HAP-1 (cell line): ENCODE data around the gene SPRED2.

ENCODE experiments used
- DNase-seq, 2 experiments: peaks; one replicate each; pipeline ENCODE4 v3.0.0-alpha.2; 2016 to 2020; ENCODE audit warnings: low spot score in 2 of 2
- H3K27me3 ChIP-seq: fragments of 250-450 bp; sonication (Bioruptor Pico); 2 replicates; pipeline ENCODE4 v1.5.1; 2020; ENCODE audit warnings: low read depth, mild to moderate bottlenecking, moderate library complexity
- H3K36me3 ChIP-seq: fragments of 250-450 bp; sonication (Bioruptor Pico); replicated peaks from 2 replicates; pipeline ENCODE4 v1.5.1; 2020; ENCODE audit warnings: mild to moderate bottlenecking
- H3K4me1 ChIP-seq: fragments of 250-450 bp; sonication (Bioruptor Pico); 2 replicates; pipeline ENCODE4 v1.5.1; 2020; ENCODE audit warnings: mild to moderate bottlenecking
- H3K4me3 ChIP-seq: fragments of 250-450 bp; sonication (Bioruptor Pico); 2 replicates; pipeline ENCODE4 v1.5.1; 2020; ENCODE audit warnings: mild to moderate bottlenecking, moderate library complexity
- H3K9me3 ChIP-seq: fragments of 250-450 bp; sonication (Bioruptor Pico); 2 replicates; pipeline ENCODE4 v1.5.1; 2020; ENCODE audit warnings: mild to moderate bottlenecking, moderate library complexity
- in situ Hi-C: fragments of 300-500 bp; cut with MboI; formaldehyde crosslinking; loops from 3 replicates; pipeline ENCODE4 v1.14.3; 2020; ENCODE audit warnings: low sequenced_read_pairs, inconsistent platforms, mixed read lengths

The SPRED2 gene

GRCh38 chr2:65369574-65369973, 62.8 kb downstream of the SPRED2 start:
- in situ Hi-C loops, result no loop called here
- Histone ChIP-seq H3K36me3 (no peaks in the 10 kb centered on the region), H3K4me3 (no peak overlapping the region), H3K4me1 (peaks cover 30% of the 10 kb centered on the region), H3K27me3 (no peaks in the 10 kb centered on the region), H3K9me3 (no peaks in the 10 kb centered on the region)
- no peak for DNase-seq

GRCh38 chr2:65368468-65368867, 63.9 kb downstream of the SPRED2 start:
- in situ Hi-C loops, result no loop called here

GRCh38 chr2:65367524-65367923, 64.9 kb downstream of the SPRED2 start:
- no peak overlapping the region for H3K4me3 ChIP-seq
- H3K36me3 ChIP-seq, result no peaks in the 10 kb centered on the region
- no peak for DNase-seq
- in situ Hi-C loops, result no loop called here
- H3K9me3 ChIP-seq, result no peaks in the 10 kb centered on the region
- H3K4me1 ChIP-seq, result peaks cover 40% of the 10 kb centered on the region
- no peaks in the 10 kb centered on the region for H3K27me3 ChIP-seq

More at GRCh38 chr2:65368468-65368867, 63.9 kb downstream of the SPRED2 start:
- Histone ChIP-seq H3K9me3 (no peaks in the 10 kb centered on the region), H3K36me3 (no peaks in the 10 kb centered on the region), H3K4me1 (peaks cover 40% of the 10 kb centered on the region), H3K27me3 (no peaks in the 10 kb centered on the region), H3K4me3 (no peak overlapping the region)
- DNase-seq, result no peak

- H3K36me3 ChIP-seq, result no peaks in the 10 kb centered on the region
- no peaks in the 10 kb centered on the region for H3K9me3 ChIP-seq
- no peaks in the 10 kb centered on the region for H3K27me3 ChIP-seq
- in situ Hi-C loops, result no loop called here
- H3K4me3 ChIP-seq, result no peak overlapping the region
- peaks cover 44% of the 10 kb centered on the region for H3K4me1 ChIP-seq
- DNase-seq, result peak; percentile 55 to 68
Observed at GRCh38 chr2:65366595-65367125, 65.7 kb downstream of the SPRED2 start.

GRCh38 chr2:65364986-65365733, 67.2 kb downstream of the SPRED2 start:
- no peaks in the 10 kb centered on the region for H3K36me3 ChIP-seq
- no peak overlapping the region for H3K4me3 ChIP-seq
- no peaks in the 10 kb centered on the region for H3K9me3 ChIP-seq
- H3K27me3 ChIP-seq, result no peaks in the 10 kb centered on the region
- H3K4me1 ChIP-seq, result peaks cover 42% of the 10 kb centered on the region
- in situ Hi-C loops, result no loop called here
- DNase-seq, result peak in 1 of 2 experiments; percentile 68

GRCh38 chr2:65363879-65364666, 68.3 kb downstream of the SPRED2 start:
- Histone ChIP-seq H3K9me3 (no peaks in the 10 kb centered on the region), H3K27me3 (no peaks in the 10 kb centered on the region), H3K4me1 (peaks cover 42% of the 10 kb centered on the region), H3K36me3 (no peaks in the 10 kb centered on the region), H3K4me3 (no peak overlapping the region)
- DNase-seq, result peak; percentile 48 to 74
- in situ Hi-C loops, result no loop called here

- Histone ChIP-seq H3K9me3 (no peaks in the 10 kb centered on the region), H3K4me1 (peaks cover 42% of the 10 kb centered on the region), H3K36me3 (no peaks in the 10 kb centered on the region), H3K4me3 (no peak overlapping the region), H3K27me3 (no peaks in the 10 kb centered on the region)
- in situ Hi-C loops, result no loop called here
- DNase-seq, result peak in 1 of 2 experiments; percentile 12
Observed at GRCh38 chr2:65361623-65362022, 70.8 kb downstream of the SPRED2 start.

GRCh38 chr2:65360441-65360840, 72.0 kb downstream of the SPRED2 start:
- in situ Hi-C loops, result no loop called here
- no peak for DNase-seq
- Histone ChIP-seq H3K27me3 (no peaks in the 10 kb centered on the region), H3K9me3 (no peaks in the 10 kb centered on the region), H3K4me1 (peaks cover 31% of the 10 kb centered on the region), H3K4me3 (no peak overlapping the region), H3K36me3 (no peaks in the 10 kb centered on the region)

GRCh38 chr2:65358678-65359400, 73.6 kb downstream of the SPRED2 start:
- no peak for DNase-seq
- Histone ChIP-seq H3K4me1 (peaks cover 15% of the 10 kb centered on the region), H3K27me3 (no peaks in the 10 kb centered on the region), H3K9me3 (no peaks in the 10 kb centered on the region), H3K36me3 (no peaks in the 10 kb centered on the region), H3K4me3 (no peak overlapping the region)
- in situ Hi-C loops, result no loop called here

- Histone ChIP-seq H3K9me3 (no peaks in the 10 kb centered on the region), H3K27me3 (no peaks in the 10 kb centered on the region), H3K36me3 (no peaks in the 10 kb centered on the region), H3K4me1 (peaks cover 12% of the 10 kb centered on the region), H3K4me3 (no peak overlapping the region)
- no peak for DNase-seq
- in situ Hi-C loops, result no loop called here
Observed at GRCh38 chr2:65357959-65358294, 74.5 kb downstream of the SPRED2 start.

- DNase-seq, result no peak
- Histone ChIP-seq H3K4me3 (no peak overlapping the region), H3K36me3 (no peaks in the 10 kb centered on the region), H3K4me1 (peaks cover 12% of the 10 kb centered on the region), H3K9me3 (no peaks in the 10 kb centered on the region), H3K27me3 (no peaks in the 10 kb centered on the region)
- in situ Hi-C loops, result no loop called here
Observed at GRCh38 chr2:65357095-65357958, 75.1 kb downstream of the SPRED2 start.

GRCh38 chr2:65355186-65355831, 77.1 kb downstream of the SPRED2 start:
- Histone ChIP-seq H3K4me1 (peaks cover 14% of the 10 kb centered on the region), H3K4me3 (no peak overlapping the region), H3K27me3 (no peaks in the 10 kb centered on the region), H3K9me3 (no peaks in the 10 kb centered on the region), H3K36me3 (no peaks in the 10 kb centered on the region)
- no peak for DNase-seq
- in situ Hi-C loops, result no loop called here

GRCh38 chr2:65354773-65355172, 77.6 kb downstream of the SPRED2 start:
- Histone ChIP-seq H3K4me3 (no peak overlapping the region), H3K36me3 (no peaks in the 10 kb centered on the region), H3K4me1 (peaks cover 20% of the 10 kb centered on the region), H3K9me3 (no peaks in the 10 kb centered on the region), H3K27me3 (no peaks in the 10 kb centered on the region)
- DNase-seq, result no peak
- in situ Hi-C loops, result no loop called here
